Measurements from ENCODE around the gene MAP3K3.
A peak's percentile ranks its signal among the peaks of the same experiment; 100 is the strongest.

MAP3K3 gene

GRCh38 chr17:63679214-63679613, 57.0 kb downstream of the MAP3K3 start:
- no peak for DNase-seq (ENCODE audit: low read depth)
- H3K4me3 ChIP-seq (ENCODE audit: low read length) = no peak overlapping the region
- no peak for TF ChIP-seq CTCF (conservative IDR thresholded peaks at IDR 0.05; ENCODE audit: low read length)

GRCh38 chr17:63680700-63681099, 58.5 kb downstream of the MAP3K3 start:
- no peak for DNase-seq (ENCODE audit: low read depth)
- TF ChIP-seq CTCF (conservative IDR thresholded peaks at IDR 0.05; ENCODE audit: low read length) = no peak
- H3K4me3 ChIP-seq (ENCODE audit: low read length) = no peak overlapping the region

GRCh38 chr17:63681530-63681929, 59.3 kb downstream of the MAP3K3 start:
- no peak for DNase-seq (ENCODE audit: low read depth)
- H3K4me3 ChIP-seq (ENCODE audit: low read length) = no peak overlapping the region
- no peak for TF ChIP-seq CTCF (conservative IDR thresholded peaks at IDR 0.05; ENCODE audit: low read length)

- no peak for DNase-seq (ENCODE audit: low read depth)
- no peak for TF ChIP-seq CTCF (conservative IDR thresholded peaks at IDR 0.05; ENCODE audit: low read length)
Observed at GRCh38 chr17:63682441-63682840, 60.2 kb downstream of the MAP3K3 start.

GRCh38 chr17:63682981-63683380, 60.8 kb downstream of the MAP3K3 start:
- H3K4me3 ChIP-seq (ENCODE audit: low read length) = no peak overlapping the region
- TF ChIP-seq CTCF (conservative IDR thresholded peaks at IDR 0.05; ENCODE audit: low read length) = no peak
- no peak for DNase-seq (ENCODE audit: low read depth)

More at GRCh38 chr17:63682441-63682840, 60.2 kb downstream of the MAP3K3 start:
- no peak overlapping the region for H3K4me3 ChIP-seq (ENCODE audit: low read length)

- peak; percentile 35 for DNase-seq (ENCODE audit: low read depth)
- no peak overlapping the region for H3K4me3 ChIP-seq (ENCODE audit: low read length)
- no peak for TF ChIP-seq CTCF (conservative IDR thresholded peaks at IDR 0.05; ENCODE audit: low read length)
Observed at GRCh38 chr17:63685041-63685440, 62.8 kb downstream of the MAP3K3 start.

GRCh38 chr17:63685578-63685977, 63.4 kb downstream of the MAP3K3 start:
- DNase-seq (ENCODE audit: low read depth) = no peak
- H3K4me3 ChIP-seq (ENCODE audit: low read length) = no peak overlapping the region
- TF ChIP-seq CTCF (conservative IDR thresholded peaks at IDR 0.05; ENCODE audit: low read length) = no peak
